GM18861 (cell line): ENCODE results near the gene CPNE5.
"Not testable (repeated sequence)": the region's sequence is repeated elsewhere in the genome, so short reads cannot be mapped to it uniquely, and the experiment has no call there.

Experiments
- ATAC-seq: cut with Tn5 transposase; IDR thresholded peaks from one replicate; pipeline ENCODE4 v1.9.1; 2021; ENCODE audit not compliant: unreplicated experiment

Gene CPNE5

GRCh38 chr6:36704961-36705577, 134.2 kb downstream of the CPNE5 start:
- ATAC-seq: not testable (repeated sequence)

- ATAC-seq: no peak
These were observed 135.3 kb downstream of the CPNE5 start for GRCh38 chr6:36703982-36704381.

GRCh38 chr6:36703081-36703606, 136.1 kb downstream of the CPNE5 start:
- ATAC-seq: no peak

- ATAC-seq: no peak
These were observed 136.6 kb downstream of the CPNE5 start for GRCh38 chr6:36702656-36703055.

- no peak for ATAC-seq
These were observed 137.7 kb downstream of the CPNE5 start for GRCh38 chr6:36701401-36701991.

- no peak for ATAC-seq
These were observed 138.4 kb downstream of the CPNE5 start for GRCh38 chr6:36700831-36701230.

GRCh38 chr6:36700071-36700812, 139.0 kb downstream of the CPNE5 start:
- no peak for ATAC-seq

GRCh38 chr6:36699348-36699747, 139.9 kb downstream of the CPNE5 start:
- no peak for ATAC-seq

GRCh38 chr6:36698871-36699271, 140.4 kb downstream of the CPNE5 start:
- ATAC-seq: no peak

GRCh38 chr6:36698196-36698595, 141.0 kb downstream of the CPNE5 start:
- ATAC-seq: no peak

- no peak for ATAC-seq
These were observed 141.8 kb downstream of the CPNE5 start, which contains the start of gene RAB44 for GRCh38 chr6:36697481-36697903. RAB44 (plus strand) TSS chr6:36697826; CDS start chr6:36704236, 6,410 bp downstream.

GRCh38 chr6:36695414-36695813, 143.8 kb downstream of the CPNE5 start:
- no peak for ATAC-seq

GRCh38 chr6:36694616-36695015, 144.6 kb downstream of the CPNE5 start:
- ATAC-seq: no peak

- no peak for ATAC-seq
These were observed 146.2 kb downstream of the CPNE5 start for GRCh38 chr6:36692861-36693702.

- no peak for ATAC-seq
These were observed 147.0 kb downstream of the CPNE5 start for GRCh38 chr6:36692220-36692619.

GRCh38 chr6:36691612-36692011, 147.6 kb downstream of the CPNE5 start:
- ATAC-seq: no peak

GRCh38 chr6:36691011-36691410, 148.2 kb downstream of the CPNE5 start:
- ATAC-seq: no peak
